GM23248 (cell line): Measurements from ENCODE around the gene DNAH8. TPM values are rescaled to one million over a fixed set of nuclear protein-coding genes. Genes with fewer than 3 reads are reported as not detected.

ENCODE experiments used
- DNase-seq: peaks from one replicate; pipeline ENCODE4 v3.0.0-alpha.2; 2015
- H2AFZ ChIP-seq: fragments of 200-600 bp; sonication (generic); 2 replicates; pipeline ENCODE4 v1.6.1; 2016; ENCODE audit warnings: antibody characterized with exemption
- H3F3A ChIP-seq: fragments of 200-600 bp; sonication (generic); 2 replicates; pipeline ENCODE4 v1.6.1; 2016; ENCODE audit warnings: mild to moderate bottlenecking, antibody characterized with exemption, mixed run types; ENCODE audit not compliant: insufficient read depth
- H3K27ac ChIP-seq: fragments of 200-600 bp; sonication (generic); 2 replicates; pipeline ENCODE4 v1.5.1; 2016; ENCODE audit warnings: mild to moderate bottlenecking
- H3K27me3 ChIP-seq: fragments of 200-600 bp; sonication (generic); replicated peaks from 2 replicates; pipeline ENCODE4 v1.6.1; 2016; ENCODE audit warnings: mild to moderate bottlenecking; ENCODE audit not compliant: insufficient read depth
- H3K36me3 ChIP-seq: fragments of 200-600 bp; sonication (generic); 2 replicates; pipeline ENCODE4 v1.6.1; 2016; ENCODE audit warnings: low read depth, mild to moderate bottlenecking
- H3K4me1 ChIP-seq: fragments of 200-600 bp; sonication (generic); 2 replicates; pipeline ENCODE4 v1.6.1; 2016; ENCODE audit warnings: mild to moderate bottlenecking; ENCODE audit not compliant: insufficient read depth
- H3K4me2 ChIP-seq: fragments of 200-600 bp; sonication (generic); one replicate; pipeline ENCODE4 v1.6.1; 2016; ENCODE audit warnings: mild to moderate bottlenecking; ENCODE audit not compliant: unreplicated experiment
- H3K4me3 ChIP-seq: fragments of 200-600 bp; sonication (generic); 2 replicates; pipeline ENCODE4 v1.5.1; 2016; ENCODE audit warnings: mild to moderate bottlenecking
- H3K79me2 ChIP-seq: fragments of 200-600 bp; sonication (generic); 2 replicates; pipeline ENCODE4 v1.6.1; 2016; ENCODE audit warnings: mild to moderate bottlenecking; ENCODE audit not compliant: insufficient read depth
- H3K9ac ChIP-seq: fragments of 200-600 bp; sonication (generic); 2 replicates; pipeline ENCODE4 v1.6.1; 2016; ENCODE audit warnings: mild to moderate bottlenecking
- H3K9me2 ChIP-seq: fragments of 200-600 bp; sonication (generic); 2 replicates; pipeline ENCODE4 v1.6.1; 2016; ENCODE audit warnings: mixed run types, mild to moderate bottlenecking, moderate library complexity; ENCODE audit not compliant: insufficient read depth
- H3K9me3 ChIP-seq: fragments of 200-600 bp; sonication (generic); one replicate; pipeline ENCODE4 v1.6.1; 2017; ENCODE audit warnings: low read depth
- H4K20me1 ChIP-seq: fragments of 200-600 bp; sonication (generic); 2 replicates; pipeline ENCODE4 v1.6.0; 2016; ENCODE audit not compliant: insufficient read depth
- EZH2 ChIP-seq: fragments of 200-600 bp; sonication (generic); IDR thresholded peaks from 2 replicates; pipeline ENCODE4 v1.6.1; 2018; ENCODE audit warnings: antibody characterized with exemption, mild to moderate bottlenecking; ENCODE audit not compliant: insufficient read depth, poor library complexity, severe bottlenecking
- EZH2phosphoT487 ChIP-seq: fragments of 200-600 bp; sonication (generic); IDR thresholded peaks from 2 replicates; pipeline ENCODE4 v1.6.1; 2018; ENCODE audit warnings: antibody characterized with exemption, moderate library complexity, mild to moderate bottlenecking, low read depth; ENCODE audit not compliant: insufficient read depth
- WGBS, 2 experiments: methylation state at CpG; one replicate each; pipeline ENCODE4 v1.1.6; 2015 to 2017; ENCODE audit warnings: low lambda C conversion rate in 2 of 2, low coverage in 1 of 2; ENCODE audit errors: missing lambda C conversion rate in 2 of 2; 5-methylcytosine and 5-hydroxymethylcytosine counted together
- in situ Hi-C: fragments of 300-500 bp; cut with MboI; formaldehyde crosslinking; loops from 2 replicates; pipeline ENCODE4 v1.15.0; 2020
- polyA plus RNA-seq: library from polyadenylated mRNA; unstranded; fragments of >200 nt; fragmentation: Nextera tagmentation; extraction: Ambion mirVana; gene quantifications from 2 replicates; pipeline ENCODE4 v1.2.1, GENCODE V29; 2016
- total RNA-seq: library from RNA; depleted of rRNA; stranded (reverse); fragments of >200 nt; shearing (Covaris generic); gene quantifications from 2 replicates; pipeline ENCODE4 v1.2.3, GENCODE V29; 2014

The DNAH8 gene
- total and polyA plus RNA-seq, 2 experiments from 2014 or later = not detected

DNA sequence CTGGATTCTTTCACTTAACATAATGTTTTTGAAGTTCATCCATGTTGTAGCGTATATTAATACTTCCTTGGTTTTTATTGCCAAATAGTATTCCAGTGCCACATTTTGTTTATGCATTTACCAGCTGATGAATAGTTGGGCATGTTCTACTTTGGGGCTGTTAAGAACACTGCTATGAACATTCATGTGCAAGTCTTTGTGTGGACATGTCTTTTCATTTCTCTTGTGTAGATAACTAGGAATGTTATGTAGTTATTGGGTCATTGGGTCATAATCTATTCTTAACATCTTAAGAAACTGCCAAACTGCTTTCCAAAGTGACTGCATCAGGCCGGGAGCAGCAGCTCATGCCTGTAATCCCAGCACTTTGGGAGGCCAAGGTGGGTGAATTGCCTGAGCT, 289.7 kb downstream of the DNAH8 start:
- no peak overlapping the region for H3K27ac ChIP-seq
- H2AFZ ChIP-seq = no peak overlapping the region
- WGBS, 2 experiments = 17 to 28% methylated on average over 2 of the region's 2 CpGs
- in situ Hi-C loops = no loop called here
- H3F3A ChIP-seq = no peaks in the 10 kb centered on the region
- H3K9me3 ChIP-seq = no peaks in the 10 kb centered on the region
- H3K36me3 ChIP-seq = no peaks in the 10 kb centered on the region
- H3K79me2 ChIP-seq = no peaks in the 10 kb centered on the region
- no peak for DNase-seq
- H3K4me3 ChIP-seq = no peak overlapping the region
- no peaks in the 10 kb centered on the region for H3K9me2 ChIP-seq
- H3K9ac ChIP-seq = no peak overlapping the region
- TF ChIP-seq EZH2phosphoT487 (no peak), EZH2 (no peak)
- H3K4me2 ChIP-seq = no peak overlapping the region
- H3K4me1 ChIP-seq = no peaks in the 10 kb centered on the region
- no peaks in the 10 kb centered on the region for H4K20me1 ChIP-seq
- H3K27me3 ChIP-seq = peaks cover 4% of the 10 kb centered on the region; the same call in 1 of the 2 replicates

DNA sequence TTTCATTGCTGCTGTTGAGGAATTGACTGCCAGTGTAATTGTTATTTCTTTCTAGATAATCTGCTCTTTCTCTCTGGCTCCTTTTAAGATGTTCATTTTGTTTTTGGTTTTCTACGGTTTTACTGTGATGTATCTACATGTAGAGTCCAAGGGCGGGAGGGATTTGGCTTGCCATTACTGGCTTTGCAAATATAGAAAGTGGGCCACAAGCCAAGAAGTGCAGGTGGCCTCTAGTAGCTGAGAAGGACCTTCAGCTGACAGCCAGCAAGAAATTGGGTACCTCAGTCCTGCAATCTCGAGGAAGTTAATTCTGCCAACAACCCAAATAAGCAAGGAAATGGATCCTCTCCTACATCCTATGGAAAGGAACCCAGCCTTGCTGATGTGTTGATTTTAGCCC, 290.7 kb downstream of the DNAH8 start:
- peaks cover 4% of the 10 kb centered on the region; the same call in 1 of the 2 replicates for H3K27me3 ChIP-seq
- H3K79me2 ChIP-seq = no peaks in the 10 kb centered on the region
- H3K4me3 ChIP-seq = no peak overlapping the region
- H3K4me1 ChIP-seq = no peaks in the 10 kb centered on the region
- no peak overlapping the region for H3K4me2 ChIP-seq
- H3K36me3 ChIP-seq = no peaks in the 10 kb centered on the region
- H4K20me1 ChIP-seq = no peaks in the 10 kb centered on the region
- H3K9me3 ChIP-seq = no peaks in the 10 kb centered on the region
- no peak for DNase-seq
- H3K9ac ChIP-seq = no peak overlapping the region
- WGBS, 2 experiments = 17 to 20% methylated on average over 3 of the region's 3 CpGs
- H3F3A ChIP-seq = no peaks in the 10 kb centered on the region
- no peak for TF ChIP-seq EZH2phosphoT487
- no peak overlapping the region for H3K27ac ChIP-seq
- H3K9me2 ChIP-seq = no peaks in the 10 kb centered on the region
- H2AFZ ChIP-seq = no peak overlapping the region
- in situ Hi-C loops = no loop called here

DNA sequence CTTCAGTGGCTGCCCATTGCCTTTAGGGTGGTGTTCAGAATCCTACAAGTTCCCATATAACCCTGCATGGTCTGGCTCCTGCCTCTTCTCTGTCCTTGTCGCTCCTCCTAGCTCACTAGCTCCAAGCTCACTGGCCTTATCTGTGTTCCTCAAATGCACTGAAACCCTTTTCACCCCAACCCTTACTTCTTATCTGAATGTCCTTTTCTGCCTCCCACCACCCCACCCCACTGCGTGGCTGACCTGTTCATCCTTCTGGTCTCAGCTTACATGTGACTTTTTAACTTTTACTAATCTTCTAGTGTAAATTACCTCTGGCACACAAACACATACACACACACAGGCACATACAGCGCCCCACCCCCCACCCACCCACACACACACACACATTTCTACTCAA, 292.5 kb downstream of the DNAH8 start:
- peaks cover 4% of the 10 kb centered on the region; the same call in 1 of the 2 replicates for H3K27me3 ChIP-seq
- no peaks in the 10 kb centered on the region for H3K36me3 ChIP-seq
- no peaks in the 10 kb centered on the region for H3K9me3 ChIP-seq
- H2AFZ ChIP-seq = no peak overlapping the region
- no peak overlapping the region for H3K27ac ChIP-seq
- TF ChIP-seq EZH2 (no peak), EZH2phosphoT487 (no peak)
- no peak overlapping the region for H3K9ac ChIP-seq
- no peaks in the 10 kb centered on the region for H3F3A ChIP-seq
- H3K4me2 ChIP-seq = no peak overlapping the region
- no peak overlapping the region for H3K4me3 ChIP-seq
- no peaks in the 10 kb centered on the region for H4K20me1 ChIP-seq
- in situ Hi-C loops = no loop called here
- H3K79me2 ChIP-seq = no peaks in the 10 kb centered on the region
- DNase-seq = no peak
- H3K9me2 ChIP-seq = no peaks in the 10 kb centered on the region
- WGBS, 2 experiments = 31 to 33% methylated on average over 2 to 3 of the region's 3 CpGs
- H3K4me1 ChIP-seq = no peaks in the 10 kb centered on the region

DNA sequence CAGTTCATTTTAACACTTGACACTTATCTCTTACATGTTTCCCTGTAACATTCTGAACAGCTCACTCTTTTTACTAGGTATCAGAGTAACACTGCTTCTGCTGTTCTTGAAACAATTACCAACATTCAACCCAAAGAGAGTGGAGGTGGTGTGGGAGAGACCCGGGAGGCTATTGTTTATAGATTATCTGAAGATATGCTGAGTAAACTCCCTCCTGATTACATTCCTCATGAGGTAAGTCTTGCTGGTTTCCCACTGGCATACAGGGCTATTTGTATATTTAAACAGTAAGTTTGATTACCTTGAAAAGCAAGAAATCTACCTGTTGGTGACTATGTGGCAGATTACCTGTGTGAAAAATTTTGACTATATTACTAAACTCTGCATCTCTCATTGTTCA, 293.6 kb downstream of the DNAH8 start:
- no peak overlapping the region for H3K9ac ChIP-seq
- in situ Hi-C loops = no loop called here
- H3K4me2 ChIP-seq = no peak overlapping the region
- no peak overlapping the region for H2AFZ ChIP-seq
- no peak overlapping the region for H3K4me3 ChIP-seq
- H3K36me3 ChIP-seq = no peaks in the 10 kb centered on the region
- TF ChIP-seq EZH2phosphoT487 = no peak
- no peak for TF ChIP-seq EZH2
- no peak overlapping the region for H3K27ac ChIP-seq
- no peaks in the 10 kb centered on the region for H3K4me1 ChIP-seq
- 5 to 7% methylated on average over 1 of the region's 1 CpG for WGBS, 2 experiments
- H3K9me2 ChIP-seq = no peaks in the 10 kb centered on the region
- peaks cover 4% of the 10 kb centered on the region; the same call in 1 of the 2 replicates for H3K27me3 ChIP-seq
- no peaks in the 10 kb centered on the region for H3K9me3 ChIP-seq
- no peaks in the 10 kb centered on the region for H3F3A ChIP-seq
- no peaks in the 10 kb centered on the region for H4K20me1 ChIP-seq
- no peak for DNase-seq
- no peaks in the 10 kb centered on the region for H3K79me2 ChIP-seq

DNA sequence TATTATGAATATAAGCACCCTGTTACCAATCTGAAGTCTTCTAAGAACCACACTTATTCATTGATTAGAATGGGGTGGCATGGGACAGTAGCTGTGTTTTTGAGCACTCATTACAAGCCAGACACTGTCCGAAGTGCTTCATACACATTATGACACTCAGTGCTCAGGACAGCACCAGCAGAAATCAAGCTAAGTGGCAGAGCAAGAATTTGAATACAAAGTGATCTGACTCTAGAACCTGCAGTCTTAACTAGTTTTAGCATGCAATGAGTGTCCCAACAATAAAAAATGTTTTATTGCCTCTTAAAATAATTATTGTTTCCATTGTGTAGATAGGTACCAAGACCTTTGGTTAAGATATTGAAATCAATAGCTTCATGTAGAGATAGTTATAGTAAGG, 294.4 kb downstream of the DNAH8 start:
- in situ Hi-C loops = no loop called here
- DNase-seq = no peak
- 0% methylated on average over 1 of the region's 1 CpG for WGBS, 2 experiments

More for the DNA sequence above, 294.4 kb downstream of the DNAH8 start:
- Histone ChIP-seq H3K36me3 (no peaks in the 10 kb centered on the region), H4K20me1 (no peaks in the 10 kb centered on the region), H3K4me2 (no peak overlapping the region), H3K4me3 (no peak overlapping the region), H3K27ac (no peak overlapping the region), H3K9ac (no peak overlapping the region), H3K79me2 (no peaks in the 10 kb centered on the region), H3F3A (no peaks in the 10 kb centered on the region), H3K4me1 (no peaks in the 10 kb centered on the region), H3K9me2 (no peaks in the 10 kb centered on the region), H3K27me3 (peaks cover 2% of the 10 kb centered on the region; the same call in 1 of the 2 replicates), H3K9me3 (no peaks in the 10 kb centered on the region), H2AFZ (no peak overlapping the region)
- TF ChIP-seq EZH2 (no peak), EZH2phosphoT487 (no peak)
